Neutrophil (primary cell): ENCODE results near the gene CNTN4.

Source experiments
- H3K27ac ChIP-seq: fragments of 200-600 bp; sonication (generic); 2 replicates; pipeline ENCODE4 v1.5.1; 2016; ENCODE audit warnings: mild to moderate bottlenecking, moderate library complexity
- H3K27me3 ChIP-seq: fragments of 200-600 bp; sonication (generic); 2 replicates; pipeline ENCODE4 v1.6.0; 2016; ENCODE audit warnings: mild to moderate bottlenecking
- H3K36me3 ChIP-seq: fragments of 200-600 bp; sonication (generic); 2 replicates; pipeline ENCODE4 v1.5.1; 2017
- H3K4me1 ChIP-seq, 2 experiments: fragments of 200-600 bp in 1 of 2; sonication (generic) in 1 of 2; 1 replicate in 1 of 2; 2 replicates in 1 of 2; pipeline versions ENCODE4 v1.5.1 to v1.6.1; 2013 to 2016; ENCODE audit warnings: low read depth in 1 of 2, low read length in 1 of 2, mild to moderate bottlenecking in 1 of 2, moderate library complexity in 1 of 2; ENCODE audit not compliant: control insufficient read depth in 1 of 2, insufficient read depth in 1 of 2
- H3K4me3 ChIP-seq, 2 experiments: fragments of 200-600 bp in 1 of 2; sonication (generic) in 1 of 2; 1 replicate in 1 of 2; 2 replicates in 1 of 2; pipeline ENCODE4 v1.5.1; 2013 to 2016; ENCODE audit warnings: low read depth in 1 of 2, low read length in 1 of 2, mild to moderate bottlenecking in 1 of 2, moderate library complexity in 1 of 2
- H3K9me3 ChIP-seq: fragments of 200-600 bp; sonication (generic); 2 replicates; pipeline ENCODE4 v1.5.1; 2016
- CTCF ChIP-seq: fragments of 200-600 bp; sonication (generic); IDR thresholded peaks from 2 replicates; pipeline ENCODE4 v1.5.1; 2016; ENCODE audit warnings: antibody characterized with exemption

CNTN4 gene

GRCh38 chr3:2441558-2441957, 342.9 kb downstream of the CNTN4 start:
- no peak overlapping the region for H3K4me3 ChIP-seq

GRCh38 chr3:2446146-2446545, 347.5 kb downstream of the CNTN4 start:
- Histone ChIP-seq H3K9me3 (no peaks in the 10 kb centered on the region), H3K4me3 (no peak overlapping the region), H3K27ac (no peak overlapping the region), H3K36me3 (no peaks in the 10 kb centered on the region), H3K27me3 (no peaks in the 10 kb centered on the region), H3K4me1 (no peaks in the 10 kb centered on the region)
- no peak for TF ChIP-seq CTCF

More at GRCh38 chr3:2441558-2441957, 342.9 kb downstream of the CNTN4 start:
- no peaks in the 10 kb centered on the region for H3K36me3 ChIP-seq
- no peaks in the 10 kb centered on the region for H3K4me1 ChIP-seq
- no peak for TF ChIP-seq CTCF
- H3K27me3 ChIP-seq, result no peaks in the 10 kb centered on the region
- no peaks in the 10 kb centered on the region for H3K9me3 ChIP-seq
- no peak overlapping the region for H3K27ac ChIP-seq

- Histone ChIP-seq H3K36me3 (no peaks in the 10 kb centered on the region), H3K9me3 (no peaks in the 10 kb centered on the region), H3K4me1 (no peaks in the 10 kb centered on the region), H3K27ac (no peak overlapping the region), H3K27me3 (no peaks in the 10 kb centered on the region), H3K4me3 (no peak overlapping the region)
- TF ChIP-seq CTCF, result no peak
Observed at GRCh38 chr3:2452249-2452648, 353.6 kb downstream of the CNTN4 start.

- H3K27me3 ChIP-seq, result no peaks in the 10 kb centered on the region
- H3K4me1 ChIP-seq, result no peaks in the 10 kb centered on the region
- H3K4me3 ChIP-seq, result no peak overlapping the region
- TF ChIP-seq CTCF, result no peak
- H3K27ac ChIP-seq, result no peak overlapping the region
- H3K9me3 ChIP-seq, result no peaks in the 10 kb centered on the region
- H3K36me3 ChIP-seq, result no peaks in the 10 kb centered on the region
Observed at GRCh38 chr3:2454865-2455264, 356.2 kb downstream of the CNTN4 start.

GRCh38 chr3:2456788-2457187, 358.1 kb downstream of the CNTN4 start:
- TF ChIP-seq CTCF, result no peak
- Histone ChIP-seq H3K36me3 (no peaks in the 10 kb centered on the region), H3K27ac (no peak overlapping the region), H3K4me3 (no peak overlapping the region), H3K4me1 (no peaks in the 10 kb centered on the region), H3K9me3 (no peaks in the 10 kb centered on the region), H3K27me3 (no peaks in the 10 kb centered on the region)

- no peak overlapping the region for H3K27ac ChIP-seq
- TF ChIP-seq CTCF, result no peak
Observed at GRCh38 chr3:2458816-2459215, 360.1 kb downstream of the CNTN4 start.

More at GRCh38 chr3:2458816-2459215, 360.1 kb downstream of the CNTN4 start:
- Histone ChIP-seq H3K27me3 (no peaks in the 10 kb centered on the region), H3K9me3 (no peaks in the 10 kb centered on the region), H3K4me1 (no peaks in the 10 kb centered on the region), H3K4me3 (no peak overlapping the region), H3K36me3 (no peaks in the 10 kb centered on the region)
